HG03460 (cell line): ENCODE measurements around the gene PCDHGA1.

Experiments
- ATAC-seq: cut with Tn5 transposase; IDR thresholded peaks from one replicate; pipeline ENCODE4 v1.9.1; 2021; ENCODE audit not compliant: unreplicated experiment

The PCDHGA1 gene

DNA sequence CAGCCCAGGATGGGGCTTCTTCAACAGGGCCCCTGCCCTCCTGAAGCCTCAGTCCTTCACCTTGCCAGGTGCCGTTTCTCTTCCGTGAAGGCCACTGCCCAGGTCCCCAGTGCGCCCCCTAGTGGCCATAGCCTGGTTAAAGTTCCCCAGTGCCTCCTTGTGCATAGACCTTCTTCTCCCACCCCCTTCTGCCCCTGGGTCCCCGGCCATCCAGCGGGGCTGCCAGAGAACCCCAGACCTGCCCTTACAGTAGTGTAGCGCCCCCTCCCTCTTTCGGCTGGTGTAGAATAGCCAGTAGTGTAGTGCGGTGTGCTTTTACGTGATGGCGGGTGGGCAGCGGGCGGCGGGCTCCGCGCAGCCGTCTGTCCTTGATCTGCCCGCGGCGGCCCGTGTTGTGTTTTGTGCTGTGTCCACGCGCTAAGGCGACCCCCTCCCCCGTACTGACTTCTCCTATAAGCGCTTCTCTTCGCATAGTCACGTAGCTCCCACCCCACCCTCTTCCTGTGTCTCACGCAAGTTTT, 182.1 kb downstream of the PCDHGA1 start:
- no peak for ATAC-seq

DNA sequence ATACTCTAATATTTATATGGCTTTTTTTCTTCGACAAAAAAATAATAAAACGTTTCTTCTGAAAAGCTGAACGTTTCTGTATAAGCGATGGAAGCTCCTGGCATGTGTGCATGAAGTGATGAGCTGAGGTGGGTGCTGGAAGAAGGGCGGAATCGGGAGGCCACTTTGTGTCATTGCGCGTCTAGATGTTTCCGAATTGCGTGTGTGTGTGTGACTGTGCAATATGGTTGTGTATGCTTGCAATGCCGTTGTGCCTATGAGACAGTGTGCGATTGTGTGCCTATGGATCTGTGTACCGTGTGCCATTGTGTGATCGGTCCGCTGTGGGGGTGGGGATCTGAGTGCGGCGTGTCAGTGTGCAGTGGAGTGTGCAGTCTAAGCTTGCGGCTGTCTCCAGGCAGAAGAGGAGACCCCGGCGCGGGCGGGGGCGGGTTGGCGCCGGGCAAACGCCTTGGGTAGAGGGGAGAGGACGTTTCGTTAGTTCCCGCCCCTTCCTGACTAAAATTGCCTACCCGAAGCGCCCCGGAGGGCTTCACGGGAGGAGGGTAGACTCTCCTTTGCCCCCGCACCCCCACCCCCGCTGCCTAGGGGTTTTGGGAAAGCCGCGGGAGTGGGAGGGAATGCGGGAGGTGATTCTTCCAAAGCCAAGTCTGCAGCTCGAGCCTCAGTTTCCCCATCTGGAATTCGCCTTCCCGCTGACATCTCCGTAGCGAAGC, 182.8 kb downstream of the PCDHGA1 start:
- no peak for ATAC-seq

DNA sequence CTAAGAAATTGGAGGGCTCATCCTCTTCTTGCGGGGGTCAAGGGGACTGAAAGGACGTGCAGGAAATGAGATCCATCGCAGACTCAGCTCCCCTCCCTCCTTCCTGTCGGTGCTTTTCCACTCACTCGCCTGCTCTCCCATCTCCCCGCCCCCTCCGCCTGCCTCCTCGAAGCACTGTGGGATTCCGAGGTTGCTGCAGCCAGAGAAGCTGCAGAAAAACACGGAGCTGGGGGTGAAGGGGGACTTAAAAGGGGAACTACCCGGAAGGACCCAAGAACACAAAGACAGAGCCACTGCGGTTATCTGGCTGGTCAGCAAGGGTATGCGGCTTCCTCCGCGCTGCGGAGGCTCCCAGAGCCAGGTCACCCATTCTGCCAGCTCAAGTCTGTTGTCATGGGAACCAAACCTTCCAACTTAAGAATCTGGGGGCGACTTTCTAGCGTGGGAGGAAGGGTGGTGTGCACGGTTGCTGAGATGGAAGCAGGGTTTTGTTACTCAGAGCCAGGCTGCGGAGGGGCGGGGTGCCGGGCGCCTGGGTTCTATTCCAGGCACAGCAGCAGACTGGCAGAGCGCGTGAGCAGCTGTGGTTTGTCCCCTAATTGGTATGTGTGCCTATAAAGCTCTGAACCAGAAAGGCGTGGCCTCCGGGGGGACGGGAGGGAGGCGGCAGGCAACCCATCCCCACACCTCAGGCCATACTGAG, 183.5 kb downstream of the PCDHGA1 start:
- ATAC-seq, result no peak

DNA sequence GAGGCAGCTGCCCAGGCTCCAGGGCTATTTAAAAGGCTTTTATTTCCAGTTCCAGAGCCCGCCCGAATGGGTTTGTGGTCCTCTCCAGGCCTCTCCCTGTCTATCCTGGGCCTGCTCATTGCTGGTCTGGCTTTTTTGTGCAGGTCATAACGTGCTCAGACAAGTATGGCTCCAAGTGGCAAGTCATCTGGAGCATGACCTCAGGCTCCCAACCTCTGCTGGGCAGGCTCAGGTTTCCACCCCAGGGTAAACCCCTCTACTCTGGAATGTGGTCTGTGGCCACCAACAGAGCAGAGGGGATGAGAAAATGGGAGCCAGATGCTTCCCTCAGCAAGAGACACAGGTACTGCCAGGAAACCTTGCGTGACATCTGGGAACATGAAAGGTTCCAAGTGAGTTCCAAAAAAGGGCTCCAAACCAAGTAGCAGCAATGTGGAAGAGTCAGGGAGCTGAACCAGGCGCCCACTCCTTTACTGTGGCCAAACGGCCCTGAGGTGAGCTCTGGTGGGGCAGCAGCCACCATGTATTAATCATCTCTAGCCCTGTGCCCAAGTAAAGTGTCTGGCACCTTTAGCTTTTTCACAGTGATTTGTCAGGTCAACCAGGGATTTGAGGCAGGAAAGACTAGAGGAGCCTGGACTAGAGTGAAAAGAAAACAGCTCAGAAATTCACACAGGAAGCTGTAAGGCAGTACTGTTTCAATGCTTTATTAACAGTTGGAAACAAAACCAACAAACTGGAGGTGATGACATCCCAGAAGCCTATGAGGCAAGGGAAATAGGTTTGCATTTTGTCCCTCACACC, 184.2 kb downstream of the PCDHGA1 start:
- no peak for ATAC-seq

DNA sequence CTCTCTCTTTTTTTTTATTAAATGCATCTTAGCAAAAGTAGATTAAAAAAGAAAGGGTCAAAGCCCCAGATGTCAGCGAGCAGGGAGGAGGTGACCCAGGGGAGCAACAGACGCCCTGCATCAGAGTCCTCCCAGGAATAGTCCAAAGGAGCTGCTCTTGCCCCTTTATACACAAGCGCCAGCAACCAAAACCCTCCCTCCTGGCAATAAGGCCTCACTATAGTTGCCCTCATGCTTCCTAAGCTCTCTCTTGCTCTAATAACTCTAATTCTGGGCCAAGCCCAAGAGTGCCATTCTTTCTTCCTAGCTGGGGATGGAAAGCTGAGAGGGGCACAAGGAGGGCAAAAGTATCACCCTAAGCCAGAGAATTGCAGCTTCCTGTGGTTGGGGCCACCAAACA, 184.8 kb downstream of the PCDHGA1 start:
- ATAC-seq, result no peak

DNA sequence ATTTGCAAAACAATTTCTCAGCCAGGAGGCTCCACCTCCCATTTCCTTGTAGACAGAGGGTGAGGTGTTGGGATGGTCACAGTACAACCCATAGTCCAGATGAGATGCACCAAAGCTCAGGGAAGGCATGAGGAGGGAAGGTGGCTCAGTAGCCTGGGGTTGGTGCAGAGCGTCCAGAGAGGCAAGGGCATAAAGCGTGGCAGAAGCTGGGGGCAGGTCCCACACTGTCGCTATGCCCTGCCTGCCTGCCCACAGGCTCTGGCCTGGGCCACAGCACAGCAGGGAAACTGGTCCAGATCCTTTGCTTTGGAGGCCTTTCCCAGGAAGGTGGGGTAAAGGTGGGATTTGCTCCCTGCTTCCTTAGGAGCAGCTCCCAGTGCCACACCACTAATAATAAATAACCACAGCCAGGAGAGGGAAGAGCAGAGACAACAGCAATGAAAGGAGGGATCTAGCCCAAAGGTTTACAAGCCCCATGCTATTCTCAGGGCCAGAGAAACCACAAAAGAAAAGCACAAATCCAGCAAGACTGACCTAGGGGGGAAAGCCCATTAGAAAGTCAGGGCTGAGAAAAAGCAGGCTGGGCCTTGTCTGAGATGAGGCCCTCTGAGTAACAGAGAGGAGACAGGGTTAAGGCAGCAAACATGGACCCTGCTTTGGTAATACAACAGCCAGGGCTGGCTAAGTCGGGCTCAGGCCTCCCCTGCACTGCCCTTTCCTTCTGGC, 185.8 kb downstream of the PCDHGA1 start:
- no peak for ATAC-seq

DNA sequence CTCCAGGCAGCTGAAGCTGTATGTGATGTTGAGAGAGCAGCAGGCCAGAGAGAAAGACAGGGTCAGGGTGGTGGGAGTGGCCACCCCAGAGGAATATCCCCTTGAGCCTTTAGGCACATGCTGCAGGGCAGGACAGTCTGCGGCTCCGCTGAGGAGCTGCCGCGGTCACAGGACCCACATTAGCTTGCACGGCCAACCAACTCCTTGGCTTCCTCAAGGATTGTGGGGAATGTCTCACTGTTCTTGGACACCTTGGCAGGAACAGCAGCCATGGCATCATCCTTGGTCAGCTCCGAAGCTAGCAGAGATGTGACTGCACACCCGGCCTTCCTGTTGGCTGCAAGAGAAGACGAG, 186.3 kb downstream of the PCDHGA1 start:
- no peak for ATAC-seq

DNA sequence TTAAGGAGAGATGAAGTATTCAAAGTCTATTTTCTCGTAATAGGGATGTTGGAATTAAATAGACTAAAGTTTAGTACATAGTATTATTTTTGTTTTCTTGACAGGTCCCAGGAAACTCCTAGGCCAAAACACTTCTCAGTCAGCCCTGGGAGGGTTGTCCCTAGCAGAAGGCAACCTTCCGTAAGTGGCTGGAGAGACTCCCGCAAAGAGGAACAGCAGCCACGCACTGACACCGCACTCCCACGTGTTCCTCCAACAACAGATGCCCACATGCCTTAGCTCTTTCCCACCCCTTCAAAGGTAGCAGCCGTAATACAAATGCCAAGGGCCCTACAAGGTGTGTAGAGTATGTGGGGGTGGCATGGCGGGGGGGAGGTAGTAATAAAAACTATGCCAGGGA, 187.0 kb downstream of the PCDHGA1 start:
- ATAC-seq, result no peak

DNA sequence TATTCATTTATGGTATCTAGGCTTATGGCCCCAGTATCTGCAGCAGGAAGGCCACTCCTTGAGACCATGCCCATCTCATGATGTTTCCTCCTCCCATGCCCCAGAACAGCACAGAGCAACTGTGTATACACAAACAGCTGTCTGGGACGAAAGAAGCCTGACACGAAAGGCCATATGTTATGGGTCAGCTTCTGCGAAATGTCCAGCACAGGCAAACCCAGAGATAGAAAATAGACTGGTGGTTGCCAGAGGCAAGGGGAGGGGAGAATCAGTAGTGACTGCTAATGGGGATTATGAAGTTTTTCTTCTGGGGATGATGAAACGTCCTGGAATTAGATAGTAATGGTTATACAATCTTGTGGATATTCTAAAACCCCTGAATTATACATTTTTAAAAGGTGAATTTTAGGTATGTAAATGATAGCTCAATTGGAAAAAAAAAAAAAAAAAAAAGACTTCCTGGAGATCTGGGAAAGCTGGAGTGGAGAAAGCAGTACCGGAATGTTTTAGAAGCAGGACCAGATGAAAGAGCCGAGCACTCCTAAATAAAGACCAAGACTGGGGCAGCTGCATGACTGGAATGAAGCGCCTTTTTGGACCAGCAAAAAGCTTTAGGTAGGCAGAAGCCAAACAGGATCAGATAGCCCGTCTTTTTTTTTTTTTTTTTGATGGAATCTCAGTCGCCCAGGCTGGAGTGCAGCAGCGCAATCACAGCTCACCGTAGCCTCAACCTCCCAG, 187.7 kb downstream of the PCDHGA1 start:
- ATAC-seq, result no peak

DNA sequence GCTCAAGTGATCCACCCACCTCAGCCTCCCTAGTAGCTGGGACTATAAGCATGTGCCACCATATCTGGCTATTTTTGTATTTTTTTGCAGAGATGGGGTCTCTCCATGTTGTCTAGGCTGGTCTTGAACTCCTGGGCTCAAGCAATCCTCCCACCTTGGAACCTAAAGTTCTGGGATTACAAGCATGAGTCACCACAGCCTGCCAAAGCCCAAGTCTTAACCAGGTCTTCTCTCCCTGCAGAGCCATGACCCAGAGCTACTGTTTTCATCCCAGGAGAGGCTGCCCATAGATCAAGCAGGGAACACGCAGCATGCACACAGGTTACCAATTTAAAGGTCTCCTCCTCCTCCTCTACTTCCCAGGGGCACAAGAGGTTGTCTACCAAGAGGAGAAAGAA, 188.3 kb downstream of the PCDHGA1 start:
- no peak for ATAC-seq

DNA sequence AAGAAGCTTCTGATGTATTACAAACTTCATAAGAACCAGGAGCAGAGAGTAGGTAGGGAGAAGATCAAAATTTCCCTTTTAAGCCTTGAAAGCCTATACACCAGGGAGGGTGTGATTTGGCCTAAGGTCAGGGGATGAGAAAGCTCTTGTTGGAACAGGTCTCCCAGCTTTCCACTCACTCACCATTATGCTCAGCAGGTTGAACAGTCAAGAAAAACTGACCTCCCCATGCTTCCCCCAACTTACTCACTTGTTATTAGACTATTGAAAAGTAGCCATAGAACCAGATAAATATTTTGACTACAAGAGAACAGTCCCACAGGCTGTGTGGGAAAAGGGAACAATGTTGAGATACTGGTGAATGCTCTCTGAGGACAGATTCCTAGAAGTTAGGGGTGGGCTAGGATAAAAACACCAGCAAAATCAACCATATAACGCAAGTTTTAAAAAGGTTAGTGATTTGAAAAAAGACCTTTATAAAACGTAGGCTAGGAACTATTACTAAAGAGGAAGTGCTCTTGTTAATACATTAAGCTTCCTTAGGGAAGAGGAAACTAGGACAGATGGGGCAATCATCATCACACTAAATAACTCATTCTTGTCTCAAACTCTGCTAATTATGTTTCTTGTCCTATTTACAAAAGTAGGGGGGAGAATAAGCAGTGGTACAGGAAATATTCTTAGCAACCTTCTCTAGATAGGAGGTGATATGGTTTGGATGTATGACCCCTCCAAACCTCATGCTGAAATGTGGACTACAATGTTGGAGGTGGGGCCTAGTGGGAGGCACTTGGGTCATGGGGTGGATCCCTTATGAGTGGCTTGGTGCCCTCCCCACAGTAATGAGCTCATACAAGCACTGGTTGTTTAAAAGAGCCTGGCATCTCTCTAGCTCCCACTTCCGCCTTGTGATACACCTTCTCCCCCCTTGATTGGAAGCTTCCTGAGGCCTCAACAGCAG, 189.6 kb downstream of the PCDHGA1 start:
- ATAC-seq, result no peak

DNA sequence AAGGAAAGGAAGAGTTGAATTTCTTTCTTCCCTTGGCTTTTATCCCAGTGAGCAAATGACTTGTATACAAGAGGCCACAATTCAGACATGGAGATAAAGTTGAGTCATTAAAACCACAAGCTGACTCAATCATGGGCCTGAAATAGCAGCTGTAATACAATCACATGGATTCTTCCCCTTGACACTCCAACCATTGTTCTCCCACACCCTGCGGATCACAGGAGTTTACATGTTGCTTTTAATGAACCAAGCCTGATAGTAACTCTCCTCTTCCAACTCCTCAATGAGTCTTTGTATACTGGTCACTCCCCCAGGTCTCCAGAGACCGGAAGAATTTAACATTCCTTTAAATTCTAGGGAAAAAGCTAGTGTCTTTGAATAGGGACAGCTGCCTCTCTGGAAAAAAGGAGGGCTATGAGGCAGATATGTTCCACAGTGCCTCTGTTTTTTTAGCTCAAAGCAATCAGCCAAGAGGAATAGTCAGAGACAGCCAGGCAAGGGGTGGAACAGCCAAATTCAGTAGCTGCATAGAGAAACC, 191.0 kb downstream of the PCDHGA1 start:
- ATAC-seq, result no peak

DNA sequence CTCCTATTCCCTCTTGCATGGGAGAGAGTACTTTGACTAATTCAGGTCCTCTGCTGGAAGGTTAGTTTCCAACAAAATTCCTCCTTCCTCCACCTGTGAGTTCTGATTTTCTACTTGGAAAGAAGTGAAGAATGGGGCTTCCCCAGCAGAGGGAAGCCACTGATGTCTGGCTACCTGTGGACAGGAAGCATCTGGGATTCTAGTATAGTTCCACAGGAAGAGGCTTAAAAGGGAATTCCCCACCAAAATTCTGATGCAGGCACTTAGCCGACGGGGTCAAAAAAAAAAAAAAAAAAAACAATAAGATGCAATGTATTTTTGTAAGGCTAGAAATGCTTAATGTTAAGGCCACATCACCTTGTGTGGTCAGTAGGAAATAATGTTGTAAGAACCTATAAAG, 192.0 kb downstream of the PCDHGA1 start:
- no peak for ATAC-seq

DNA sequence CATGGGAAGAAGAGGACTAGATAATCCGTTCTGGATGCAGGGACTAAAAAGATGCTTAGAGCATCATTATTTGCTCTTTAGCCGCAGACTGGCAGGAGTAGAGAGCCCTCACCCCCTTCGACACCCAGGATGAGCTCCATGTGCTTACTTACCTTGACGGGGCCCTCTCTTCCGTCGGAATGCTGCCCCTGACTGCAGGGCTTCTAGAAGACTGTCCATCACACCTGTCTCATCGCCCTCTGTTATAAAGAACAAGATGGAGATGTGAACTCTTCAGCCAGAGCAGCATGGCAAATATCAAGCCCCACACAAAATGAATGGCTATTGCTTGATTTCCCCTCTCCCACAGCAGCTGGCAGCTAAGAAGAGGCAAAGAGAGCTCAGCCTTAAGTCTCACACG, 193.7 kb downstream of the PCDHGA1 start:
- ATAC-seq, result no peak

DNA sequence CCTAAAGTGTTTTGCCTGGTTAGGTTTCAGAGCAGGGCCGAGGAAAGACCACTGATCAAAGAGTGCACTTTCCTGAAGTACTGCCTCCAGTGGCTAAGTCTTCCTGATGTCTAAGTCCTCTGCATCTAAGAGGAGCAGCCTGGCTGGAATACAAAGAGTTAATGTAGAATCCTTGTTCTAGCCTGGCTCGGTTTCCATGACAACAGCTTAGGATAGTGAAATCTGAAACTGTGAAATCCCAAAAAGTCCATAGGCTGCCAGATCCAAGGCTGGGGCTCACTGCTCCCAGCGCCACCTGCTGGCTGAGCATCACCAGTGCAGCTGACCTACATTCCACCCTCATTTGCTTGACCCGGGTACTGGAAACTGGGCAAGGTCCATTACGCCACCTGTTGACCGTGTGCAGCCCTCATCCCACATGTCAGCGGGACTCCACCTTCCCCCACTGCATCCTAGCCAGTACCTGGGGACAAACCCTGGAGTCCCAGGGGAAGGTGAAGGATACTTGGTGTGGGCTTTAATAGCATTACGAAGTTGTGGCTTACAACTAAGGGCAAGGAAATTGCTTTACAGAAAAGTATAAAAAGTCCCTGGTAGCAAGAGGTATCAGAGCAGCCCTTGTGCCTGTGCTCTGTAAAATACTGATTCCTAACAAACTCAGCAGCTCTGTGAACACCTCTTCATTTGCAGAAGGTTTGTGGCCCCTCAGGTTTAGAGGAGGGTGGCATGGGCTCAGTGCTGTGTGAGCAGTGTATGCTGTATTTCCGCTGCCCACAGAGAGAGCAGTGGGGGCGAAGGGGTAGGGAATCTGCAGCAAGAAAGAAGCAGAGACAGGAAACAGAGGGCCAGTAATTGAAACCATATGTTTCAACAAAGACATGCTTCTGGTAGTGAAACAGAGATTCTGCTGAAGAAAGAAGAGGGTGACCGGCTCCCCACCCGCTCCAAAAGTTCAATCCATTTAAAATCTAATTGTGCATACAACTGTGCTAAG, 194.6 kb downstream of the PCDHGA1 start:
- peak; percentile 60 for ATAC-seq

DNA sequence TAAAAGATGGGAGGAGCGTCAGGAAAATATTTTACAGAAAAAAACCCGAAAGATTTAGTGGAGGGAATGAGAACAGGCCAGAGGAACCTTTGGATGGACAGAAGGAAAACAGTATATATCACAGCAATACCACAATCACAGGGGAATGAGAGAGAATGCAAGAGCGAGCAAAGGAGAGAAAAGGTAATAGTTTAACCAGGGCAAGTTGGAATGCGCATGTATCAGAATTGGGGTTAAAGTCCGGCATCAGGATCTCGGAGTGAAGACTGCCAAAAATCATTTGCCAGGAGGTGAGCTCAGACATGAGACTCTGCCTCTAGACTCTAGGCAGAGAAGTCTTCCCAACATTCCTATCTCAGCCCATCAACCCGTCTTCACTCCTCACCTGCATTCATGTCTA, 195.3 kb downstream of the PCDHGA1 start:
- no peak for ATAC-seq

DNA sequence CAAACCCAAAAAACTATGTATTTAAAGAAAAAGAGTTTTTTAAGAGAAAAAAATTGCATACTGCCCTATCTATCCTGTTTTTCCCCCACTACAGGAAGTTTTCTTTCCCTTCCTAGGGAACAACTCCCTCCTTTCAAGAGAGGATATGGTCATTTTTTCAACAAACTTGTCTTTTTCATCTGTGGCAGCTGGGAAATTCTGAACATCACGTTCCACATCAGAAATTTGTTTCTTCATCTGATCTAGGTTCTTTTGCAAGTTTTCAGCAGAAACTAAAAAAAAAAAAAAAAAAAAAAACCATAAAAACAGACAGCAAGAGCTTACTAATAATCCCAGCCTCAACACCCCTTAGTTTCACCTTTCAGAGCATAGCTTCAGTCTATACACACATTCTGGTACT, 197.1 kb downstream of the PCDHGA1 start:
- ATAC-seq, result no peak
